GM21515 (cell line): ENCODE measurements around the gene CALY.

Source experiments
- ATAC-seq: cut with Tn5 transposase; IDR thresholded peaks from one replicate; pipeline ENCODE4 v1.9.1; 2021; ENCODE audit not compliant: unreplicated experiment

CALY gene

DNA sequence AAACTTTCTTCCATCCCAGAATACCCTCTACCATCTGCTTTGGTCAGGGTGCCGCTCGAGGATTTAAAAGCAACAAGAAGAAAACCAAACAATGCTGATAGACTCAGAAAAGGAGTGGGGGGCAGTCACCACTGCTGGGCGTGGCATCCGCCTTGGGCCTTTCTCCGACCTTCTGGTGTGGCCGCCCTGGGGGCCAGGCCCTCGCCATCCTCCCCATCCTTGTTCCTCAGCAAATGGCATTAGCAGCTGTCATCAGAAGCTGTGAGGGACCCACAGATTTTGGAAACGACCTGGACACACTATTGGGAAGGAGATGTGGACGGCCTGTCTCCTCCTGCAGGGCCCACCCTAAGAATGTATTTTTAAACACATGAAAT is 23.9 kb downstream of the CALY start:
- no peak for ATAC-seq

DNA sequence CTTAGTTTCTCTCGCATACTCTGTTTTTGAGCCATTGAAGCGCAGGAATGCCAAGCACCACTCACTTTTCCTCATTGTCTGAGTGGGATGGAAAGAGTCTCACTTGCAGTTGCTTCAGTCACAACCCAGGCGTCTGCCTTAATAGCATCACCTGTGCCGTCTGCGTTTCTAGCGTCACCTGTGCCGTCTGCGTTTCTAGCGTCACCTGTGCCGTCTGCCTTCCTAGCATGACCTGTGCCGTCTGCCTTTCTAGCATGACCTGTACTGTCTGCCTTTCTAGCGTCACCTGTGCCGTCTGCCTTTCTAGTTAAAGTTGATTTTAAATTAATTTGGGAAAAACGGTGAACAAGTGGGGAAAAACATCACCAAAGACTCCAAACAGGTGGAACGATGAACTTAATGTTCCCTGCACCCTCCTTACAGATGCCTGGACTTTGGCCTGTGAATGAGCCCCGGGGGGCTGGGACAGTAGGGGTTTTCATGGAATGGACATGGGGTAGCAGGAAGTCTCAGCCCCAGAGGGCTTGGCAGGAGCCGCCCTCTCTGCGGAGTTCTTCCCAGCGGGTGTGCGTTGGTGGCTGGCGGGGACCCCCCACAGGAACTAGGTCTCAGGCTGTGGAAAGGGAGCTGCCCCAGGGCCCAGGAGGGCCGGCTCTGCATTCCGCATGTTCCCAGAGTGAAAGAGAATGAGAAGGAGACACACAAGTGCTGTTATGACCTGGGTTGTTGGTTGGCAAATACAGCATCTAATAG is 24.5 kb downstream of the CALY start:
- ATAC-seq = no peak

DNA sequence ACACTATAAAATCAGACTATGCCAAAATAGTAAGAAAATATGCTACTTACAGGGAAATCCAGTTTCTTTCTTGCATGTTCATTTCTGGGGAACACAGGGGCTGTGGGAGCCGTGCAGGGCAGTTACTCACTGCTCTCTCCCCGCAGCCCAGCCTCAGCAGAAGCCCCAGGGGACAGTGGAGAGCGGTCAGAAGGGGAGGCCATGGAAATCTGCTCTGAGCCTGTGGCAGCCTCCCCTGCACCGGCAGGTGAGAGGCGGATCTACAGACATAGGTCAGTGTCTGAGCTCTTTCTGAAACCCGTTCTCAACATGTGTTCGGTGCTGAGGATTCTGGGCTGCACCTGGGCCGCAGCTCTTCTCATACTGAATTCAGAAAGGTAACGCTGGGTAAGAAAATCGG is 25.1 kb downstream of the CALY start:
- ATAC-seq = no peak

DNA sequence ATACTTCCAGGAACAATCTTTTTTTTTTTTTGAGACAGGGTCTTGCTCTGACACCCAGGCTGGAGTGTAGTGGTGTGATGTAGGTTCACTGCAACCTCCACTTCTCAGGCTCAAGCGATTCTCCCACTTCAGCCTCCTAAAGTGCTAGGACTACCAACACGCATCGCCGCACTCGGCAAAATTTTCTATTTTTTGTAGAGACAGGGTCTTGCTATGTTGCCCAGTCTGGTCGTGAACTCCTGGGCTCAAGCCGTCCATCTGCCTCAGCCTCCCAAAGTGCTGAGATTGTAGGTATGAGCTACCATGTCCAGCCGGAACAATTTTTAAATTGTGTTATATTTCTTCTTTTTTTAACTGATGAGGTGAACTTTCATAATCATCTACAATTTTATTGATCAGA is 25.9 kb downstream of the CALY start:
- ATAC-seq = no peak

DNA sequence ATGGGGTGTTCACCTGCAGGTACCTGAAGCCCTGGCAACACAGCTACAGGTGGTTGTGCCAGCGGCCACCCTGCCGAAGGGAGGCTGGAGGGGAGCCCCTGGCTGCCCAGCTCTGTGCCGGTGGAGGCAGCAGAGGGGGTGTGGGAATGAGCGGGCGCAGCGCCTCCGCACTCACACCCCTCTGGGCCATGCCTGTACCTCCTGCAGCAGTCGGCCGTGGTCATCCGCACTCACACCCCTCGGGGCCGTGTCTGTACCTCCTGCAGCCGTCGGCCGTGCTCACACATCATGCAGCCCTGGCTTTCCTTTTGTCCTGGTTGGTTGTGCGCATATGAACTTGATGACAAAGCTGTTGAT is 26.3 kb downstream of the CALY start:
- no peak for ATAC-seq

DNA sequence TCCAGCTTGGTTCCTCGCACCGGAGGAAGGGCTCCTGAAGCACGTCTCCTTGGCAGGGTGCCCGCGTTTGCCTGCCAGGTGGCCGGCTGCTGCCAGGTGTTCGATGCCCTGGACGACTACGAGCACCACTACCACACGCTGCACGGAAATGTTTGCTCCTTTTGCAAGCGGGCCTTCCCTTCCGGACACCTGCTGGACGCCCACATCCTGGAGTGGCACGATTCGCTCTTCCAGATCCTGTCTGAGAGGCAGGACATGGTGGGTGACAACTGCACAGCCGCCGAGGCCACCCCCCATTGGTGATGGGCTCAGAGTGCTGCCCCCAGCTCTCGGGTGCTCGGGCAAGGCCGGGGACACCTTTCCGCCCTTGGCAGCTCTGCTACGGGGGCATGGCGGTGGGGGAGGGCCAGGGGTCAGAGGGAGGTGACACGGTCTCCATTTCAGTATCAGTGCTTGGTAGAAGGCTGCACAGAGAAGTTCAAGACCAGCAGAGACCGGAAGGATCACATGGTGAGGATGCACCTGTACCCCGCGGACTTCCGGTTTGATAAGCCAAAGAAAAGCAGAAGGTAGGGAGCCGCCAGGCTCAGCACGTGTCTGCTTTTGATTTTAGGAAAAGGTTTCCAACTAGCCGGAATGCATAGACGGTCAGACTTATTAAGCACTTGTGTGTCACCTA is 26.8 kb downstream of the CALY start:
- no peak for ATAC-seq

DNA sequence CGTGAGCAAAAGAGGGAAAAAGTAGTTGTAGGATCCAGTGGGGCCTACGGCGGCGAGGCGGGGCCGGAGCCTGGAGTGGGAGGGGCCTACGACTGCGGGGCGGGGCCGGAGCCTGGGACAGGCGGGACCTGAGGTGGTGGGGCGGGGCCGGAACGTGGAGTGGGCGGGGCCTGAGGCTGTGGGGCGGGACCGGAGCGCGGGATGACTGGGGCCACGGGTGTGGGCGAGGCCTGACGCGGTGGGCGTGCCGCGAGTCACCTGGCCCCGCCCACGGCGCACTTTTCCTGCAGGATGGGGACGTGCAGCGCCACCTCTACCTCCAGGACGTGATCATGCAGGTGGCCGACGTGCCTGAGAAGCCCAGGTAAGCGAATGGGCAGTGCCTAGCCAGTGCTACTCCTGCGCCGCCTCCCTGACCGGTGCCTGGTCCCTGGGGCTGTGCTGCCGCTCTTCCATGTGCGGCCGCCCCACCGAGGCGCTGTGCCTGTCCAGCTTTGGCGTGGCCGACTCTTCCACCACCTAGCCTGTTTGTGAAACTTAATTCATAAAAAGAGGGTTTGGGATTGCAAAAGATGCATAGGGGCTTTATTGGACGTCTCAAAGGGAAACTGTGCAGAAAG is 27.5 kb downstream of the CALY start:
- peak; percentile 69 for ATAC-seq

DNA sequence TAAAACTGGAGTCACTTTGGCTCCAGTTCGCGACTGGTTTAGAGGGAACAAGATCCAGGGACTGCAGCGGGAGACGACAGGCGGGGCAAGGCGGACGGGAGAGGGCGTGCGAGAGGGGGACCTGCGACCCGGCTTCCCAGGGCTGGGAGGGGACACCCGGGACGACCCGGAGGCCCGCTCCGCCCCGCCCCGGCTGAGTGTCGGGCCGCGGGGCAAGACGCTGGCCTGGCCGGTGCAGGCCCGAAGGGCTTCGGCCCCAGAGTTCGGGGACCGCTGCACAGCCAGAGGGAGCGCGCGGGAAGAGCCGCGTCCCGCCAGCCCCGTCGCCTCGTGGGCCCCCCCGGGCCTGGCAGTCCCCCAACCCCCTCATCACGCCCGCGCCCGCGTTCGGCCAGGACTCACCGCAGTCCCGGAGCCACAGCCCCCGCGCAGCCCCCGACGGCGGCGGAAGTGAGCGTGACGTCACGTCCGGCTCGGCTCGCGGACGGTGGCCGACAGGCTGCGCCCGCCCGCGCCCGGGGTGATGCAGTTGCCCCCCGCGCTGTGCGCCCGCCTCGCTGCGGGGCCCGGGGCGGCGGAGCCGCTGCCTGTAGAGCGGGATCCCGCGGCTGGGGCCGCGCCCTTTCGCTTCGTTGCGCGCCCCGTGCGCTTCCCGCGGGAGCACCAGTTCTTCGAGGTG is 28.1 kb downstream of the CALY start, which contains the start of the genes TUBGCP2 and ZNF511:
TUBGCP2 (minus strand) TSS at position 452 of the 679 bp plus-strand sequence. CDS start 5,931 bp downstream, outside the sequence.
ZNF511 (plus strand) TSS at position 494 of the 679 bp plus-strand sequence; CDS start at position 524, 30 bp downstream.
- peak; percentile 74 for ATAC-seq

DNA sequence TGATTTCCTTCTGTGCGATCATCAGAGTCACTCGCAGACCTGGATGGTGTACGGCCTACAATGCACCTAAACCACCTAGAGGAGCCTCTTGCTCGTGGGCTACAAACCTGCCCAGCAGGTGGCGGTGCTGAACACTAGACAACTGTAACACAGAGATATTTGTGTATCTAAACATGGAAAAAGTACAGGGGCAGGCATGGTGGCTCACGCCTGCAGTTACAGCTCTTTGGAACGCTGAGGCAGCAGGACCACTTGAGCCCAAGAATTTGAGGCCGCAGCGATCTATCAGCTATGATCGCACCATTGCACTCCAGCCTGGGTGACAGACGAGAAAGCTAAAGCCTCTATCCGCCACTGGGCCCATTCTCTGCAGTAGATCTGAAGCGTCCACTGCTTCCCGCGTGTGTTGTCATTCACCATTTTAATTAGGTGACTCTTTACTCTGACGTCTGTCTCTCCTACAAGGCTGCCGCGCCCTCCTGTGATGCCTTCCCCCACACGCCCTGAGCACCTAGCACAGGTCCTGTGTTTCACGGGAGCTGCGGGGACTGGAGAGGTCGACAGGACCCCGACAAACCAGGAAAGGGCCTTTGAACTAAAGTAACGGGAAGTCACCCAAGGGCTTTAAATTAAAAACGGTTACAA is 28.8 kb downstream of the CALY start:
- peak; percentile 41 for ATAC-seq

DNA sequence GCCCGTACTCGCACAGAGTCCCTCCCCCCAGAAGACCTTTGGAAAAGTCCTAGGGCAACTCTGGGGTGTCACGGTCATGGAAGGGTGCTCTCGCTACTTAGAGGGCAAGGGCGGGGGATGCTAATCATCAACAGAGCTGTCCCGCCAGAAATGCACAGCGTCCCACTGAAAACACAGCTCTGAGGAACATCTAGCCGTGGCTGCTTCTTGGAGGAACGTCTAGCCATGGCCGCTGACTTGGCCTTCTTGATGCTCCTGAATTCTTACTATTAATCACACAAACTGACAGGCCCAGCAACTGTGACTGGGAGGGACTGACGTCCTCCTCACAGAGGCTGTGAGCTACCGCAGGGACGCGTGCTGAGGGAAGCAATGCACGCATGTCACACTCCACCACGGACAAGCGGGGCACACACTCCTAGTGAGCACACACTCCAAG is 29.7 kb downstream of the CALY start:
- no peak for ATAC-seq

DNA sequence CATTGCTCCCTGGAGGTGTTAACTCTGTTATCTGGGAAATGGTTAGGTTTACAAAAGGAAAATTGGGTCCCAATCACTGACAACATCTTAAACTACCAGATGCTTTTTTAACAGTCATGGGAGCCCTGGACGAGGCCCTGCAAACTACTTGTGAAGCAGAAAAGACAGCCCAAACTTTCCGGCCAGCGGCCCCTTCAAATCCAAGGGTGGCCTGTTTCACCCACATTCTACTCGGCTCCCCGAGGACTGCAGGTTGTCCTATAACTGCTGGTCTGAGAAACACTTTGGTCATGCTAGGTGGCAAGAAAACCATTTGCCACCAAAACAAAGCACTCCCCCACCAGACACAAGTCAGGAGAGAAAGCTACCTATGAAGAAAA is 30.6 kb downstream of the CALY start:
- no peak for ATAC-seq

DNA sequence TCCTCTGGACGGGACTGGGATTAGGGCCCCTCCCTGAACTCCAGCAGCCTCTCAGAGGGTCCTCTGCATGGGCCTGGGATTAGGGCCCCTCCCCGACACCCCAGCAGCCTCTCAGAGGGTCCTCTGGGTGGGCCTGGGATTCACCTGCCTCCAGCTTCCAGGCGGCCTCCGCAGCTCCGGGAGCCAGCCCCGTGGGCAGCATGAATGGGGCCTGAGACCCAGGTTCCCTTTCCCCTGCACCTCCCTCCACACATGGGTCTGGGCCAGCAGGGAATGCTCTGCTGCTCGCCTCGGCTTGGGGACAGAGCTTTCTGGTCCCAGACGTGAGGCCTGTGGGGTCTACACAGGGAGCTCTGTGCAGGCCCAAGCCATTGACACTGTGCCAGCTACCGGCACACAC is 33.5 kb downstream of the CALY start:
- no peak for ATAC-seq

DNA sequence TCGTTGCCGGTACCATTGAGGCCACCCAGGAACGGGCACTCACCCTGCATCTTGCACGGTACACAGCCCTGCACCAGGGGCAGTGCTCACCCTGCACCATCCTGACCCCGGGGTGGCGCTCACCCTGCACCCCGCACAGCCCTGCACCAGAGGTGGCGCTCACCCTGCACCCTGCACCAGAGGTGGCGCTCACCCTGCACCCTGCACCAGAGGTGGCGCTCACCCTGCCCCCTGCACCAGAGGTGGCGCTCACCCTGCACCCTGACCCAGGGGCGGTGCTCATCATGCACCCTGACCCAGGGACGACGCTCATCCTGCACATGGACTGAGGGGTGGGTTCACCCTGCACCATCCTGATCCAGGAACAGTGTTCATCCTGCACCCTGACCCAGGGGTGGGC is 34.5 kb downstream of the CALY start:
- no peak for ATAC-seq

DNA sequence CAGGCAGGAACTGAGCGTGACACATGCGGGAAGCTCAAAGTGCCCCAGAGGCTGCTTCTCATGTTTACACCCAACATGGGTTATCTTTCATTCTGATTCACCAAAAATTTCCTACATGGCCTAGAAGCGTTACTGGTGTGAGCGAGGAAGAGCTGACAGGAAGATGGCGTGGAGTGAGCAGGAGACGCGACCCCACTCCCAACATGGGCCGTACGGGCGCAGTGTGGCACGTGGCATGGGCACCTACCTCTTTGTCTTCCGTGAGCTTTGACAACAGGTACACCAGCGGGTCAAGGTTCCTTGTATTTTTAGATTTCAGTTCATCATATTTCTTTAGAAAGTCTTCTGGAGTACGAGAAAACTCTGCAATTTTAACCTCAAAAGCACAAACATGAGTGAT is 37.0 kb downstream of the CALY start:
- no peak for ATAC-seq

DNA sequence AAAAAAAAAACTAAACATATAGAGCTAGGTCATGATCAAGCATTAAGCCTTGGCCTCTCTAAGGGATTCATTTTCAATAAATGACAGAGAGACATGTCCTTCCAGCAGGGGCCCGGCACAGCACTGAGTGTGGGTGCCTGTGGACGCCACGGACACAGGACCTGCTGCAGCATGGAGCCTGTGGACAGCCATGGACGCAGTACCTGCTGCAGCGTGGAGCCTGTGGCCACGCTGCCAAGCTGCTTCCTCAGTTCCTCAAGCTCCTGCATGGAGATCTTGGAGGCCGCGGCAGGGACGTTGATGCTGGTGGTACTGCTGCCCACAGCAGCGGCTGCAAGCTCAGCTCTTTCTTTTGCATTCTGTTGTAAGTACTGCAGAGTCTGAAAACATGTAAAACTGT is 37.5 kb downstream of the CALY start:
- no peak for ATAC-seq

DNA sequence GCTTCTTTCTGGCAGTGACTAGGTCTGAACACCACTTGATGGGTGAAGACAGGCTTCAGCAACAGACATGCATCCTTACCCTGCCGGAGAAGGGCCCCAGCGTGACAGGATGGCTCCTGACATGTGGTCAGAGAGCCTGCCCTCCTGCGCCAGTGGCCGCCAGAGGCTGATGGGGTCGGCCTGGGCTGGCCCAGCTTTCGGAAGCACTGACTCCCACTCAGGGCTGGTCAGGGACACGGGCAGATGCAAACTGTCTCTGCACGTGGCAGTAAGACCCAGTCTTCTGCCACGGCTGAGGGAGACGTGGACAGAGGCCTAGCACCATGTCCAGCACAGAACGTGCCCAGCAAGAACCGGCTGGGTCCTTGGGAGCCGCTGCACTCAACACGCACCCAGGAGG is 38.2 kb downstream of the CALY start:
- ATAC-seq = no peak

DNA sequence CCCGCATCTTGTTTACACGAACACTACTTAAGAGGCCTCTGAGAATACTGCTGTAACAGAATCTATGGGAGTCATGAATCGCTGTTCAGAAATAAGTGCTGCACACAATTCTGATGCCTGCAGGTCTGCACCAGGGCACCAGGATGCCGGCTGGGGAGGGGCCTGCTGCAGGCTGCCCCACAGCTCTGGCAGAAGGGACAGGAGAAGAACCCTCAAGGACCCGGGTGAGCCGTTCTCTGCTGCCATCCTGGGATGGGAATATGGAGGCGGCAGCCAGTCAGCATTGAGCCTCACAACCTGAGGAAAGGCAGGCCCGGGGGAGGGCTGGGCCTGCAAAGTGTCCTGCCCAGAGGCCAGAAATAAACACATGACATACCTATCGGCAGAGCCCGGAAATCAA is 39.2 kb downstream of the CALY start:
- no peak for ATAC-seq

DNA sequence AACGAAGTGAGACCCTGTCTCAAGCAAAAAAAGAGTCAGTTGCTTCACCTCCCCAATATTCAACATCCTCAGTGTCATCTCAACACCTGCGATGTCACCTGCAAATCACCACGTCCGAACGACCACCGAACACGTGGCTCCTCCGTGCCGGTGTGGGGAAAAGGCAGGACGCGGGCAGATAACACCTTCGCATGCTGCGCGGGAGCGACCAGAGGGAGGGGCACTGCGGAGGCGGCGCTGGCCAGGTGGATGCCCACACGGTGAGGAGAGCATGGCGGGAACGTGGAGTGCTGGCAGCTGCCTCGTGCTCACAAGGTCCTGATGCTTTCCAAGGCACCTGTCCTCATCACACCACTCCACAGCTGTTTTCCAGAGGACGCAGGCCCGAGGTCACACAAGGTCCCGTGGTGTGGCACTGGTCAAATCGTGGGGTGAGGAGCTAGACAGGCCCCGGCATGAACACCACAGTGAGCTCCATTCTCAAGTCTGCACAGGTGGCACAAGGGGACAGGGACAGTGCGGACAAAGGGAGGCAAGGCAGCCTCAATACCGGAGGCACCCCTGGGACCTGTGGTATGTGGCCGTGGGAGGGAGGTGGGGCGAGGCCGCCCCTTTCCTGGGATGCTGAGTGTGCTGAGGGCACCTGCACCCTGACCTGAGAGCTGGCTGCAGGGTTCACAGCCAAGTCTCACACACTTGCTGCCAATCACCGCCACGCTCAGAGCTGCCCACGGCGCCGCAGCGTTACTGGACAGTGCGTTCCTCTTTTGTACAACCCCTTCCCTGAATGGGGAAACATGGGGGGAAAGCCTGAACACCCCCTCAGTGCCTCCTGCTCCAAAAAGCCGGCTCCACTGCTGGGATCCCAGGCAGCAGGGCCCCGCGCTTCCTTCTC is 41.0 kb downstream of the CALY start:
- ATAC-seq = no peak

DNA sequence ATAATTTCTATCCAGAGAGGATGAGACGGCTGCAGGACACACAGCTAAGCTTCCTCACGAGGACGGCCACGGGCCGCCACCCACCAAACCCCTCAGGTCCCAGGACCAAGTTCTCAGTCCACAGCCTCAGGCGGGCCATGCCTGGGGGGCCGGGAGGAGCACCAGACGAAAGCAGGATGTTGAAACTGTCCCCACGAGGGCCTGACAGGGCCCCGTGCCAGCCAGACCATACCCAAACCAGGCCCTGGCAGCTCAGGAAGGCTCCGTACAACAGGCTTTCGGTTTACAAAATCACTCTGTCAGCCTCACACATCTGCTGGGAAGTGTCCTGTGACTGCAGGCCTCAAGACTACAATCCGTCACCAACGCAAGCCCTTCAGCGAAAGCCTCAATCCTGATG is 42.5 kb downstream of the CALY start:
- no peak for ATAC-seq

DNA sequence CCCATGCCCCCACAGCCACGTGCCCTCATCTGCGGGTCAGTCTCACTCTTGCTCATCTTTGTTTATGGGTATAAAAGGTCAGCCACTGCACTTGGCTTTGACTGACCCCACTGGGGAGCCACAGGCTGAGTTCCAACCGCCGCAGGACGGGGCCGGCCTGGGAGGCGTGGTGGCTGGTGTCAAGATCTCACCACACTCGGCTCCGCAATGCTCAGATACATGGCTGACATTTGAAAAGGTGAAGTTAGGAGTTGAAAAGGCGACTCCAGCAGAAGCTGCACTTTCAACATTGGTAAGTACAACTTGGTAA is 42.9 kb downstream of the CALY start:
- ATAC-seq = no peak
